GM23338 (cell line): ENCODE results near the gene ZNF212. TPM values are rescaled to one million over a fixed set of nuclear protein-coding genes. Genes with fewer than 3 reads are reported as not detected.

Experiments used
- ATAC-seq: fragments of 200-7000 bp; cut with Tn5 transposase; 3 replicates; pipeline ENCODE4 v1.9.1; 2020
- DNase-seq: peaks from one replicate; pipeline ENCODE4 v3.0.0-alpha.2; 2015; ENCODE audit warnings: low spot score
- H2AFZ ChIP-seq: fragments of 200-600 bp; sonication (generic); 2 replicates; pipeline ENCODE4 v1.8.0; 2016; ENCODE audit warnings: antibody characterized with exemption, mild to moderate bottlenecking, moderate library complexity
- H3F3A ChIP-seq: fragments of 200-600 bp; sonication (generic); replicated peaks from 2 replicates; pipeline ENCODE4 v1.8.0; 2017; ENCODE audit warnings: antibody characterized with exemption, mixed run types, low read depth
- H3K27ac ChIP-seq: fragments of 200-600 bp; sonication (generic); 2 replicates; pipeline ENCODE4 v1.6.1; 2016; ENCODE audit warnings: low read depth
- H3K27me3 ChIP-seq: fragments of 200-600 bp; sonication (generic); 2 replicates; pipeline ENCODE4 v1.8.0; 2016; ENCODE audit warnings: mild to moderate bottlenecking, mixed run types, moderate library complexity; ENCODE audit not compliant: insufficient read depth
- H3K36me3 ChIP-seq: fragments of 200-600 bp; sonication (generic); 2 replicates; pipeline ENCODE4 v1.8.0; 2016; ENCODE audit warnings: mild to moderate bottlenecking; ENCODE audit not compliant: insufficient read depth
- H3K4me1 ChIP-seq: fragments of 200-600 bp; sonication (generic); 2 replicates; pipeline ENCODE4 v1.8.0; 2016; ENCODE audit warnings: mild to moderate bottlenecking, moderate library complexity; ENCODE audit not compliant: insufficient read depth
- H3K4me2 ChIP-seq: fragments of 200-600 bp; sonication (generic); 2 replicates; pipeline ENCODE4 v1.7.1; 2017; ENCODE audit warnings: mixed run types
- H3K4me3 ChIP-seq: fragments of 200-600 bp; sonication (generic); 2 replicates; pipeline ENCODE4 v1.6.1; 2016; ENCODE audit warnings: mixed run types
- H3K79me2 ChIP-seq: fragments of 200-600 bp; sonication (generic); replicated peaks from 2 replicates; pipeline ENCODE4 v1.8.0; 2017; ENCODE audit warnings: mild to moderate bottlenecking; ENCODE audit not compliant: insufficient read depth
- H3K9me2 ChIP-seq: fragments of 200-600 bp; sonication (generic); 2 replicates; pipeline ENCODE4 v1.8.0; 2017; ENCODE audit not compliant: insufficient read depth
- H4K20me1 ChIP-seq: fragments of 200-600 bp; sonication (generic); replicated peaks from 2 replicates; pipeline ENCODE4 v1.8.0; 2017; ENCODE audit warnings: mild to moderate bottlenecking; ENCODE audit not compliant: insufficient read depth
- H3K27ac Mint-ChIP-seq: 2 replicates; pipeline ENCODE4 v1.8.0; 2020; ENCODE audit warnings: inconsistent platforms, mild to moderate bottlenecking, moderate library complexity, mixed read lengths
- H3K27me3 Mint-ChIP-seq: 3 replicates; pipeline ENCODE4 v1.8.0; 2022; ENCODE audit warnings: low read depth, mild to moderate bottlenecking, moderate library complexity, mixed read lengths, inconsistent platforms; ENCODE audit not compliant: insufficient read depth, poor library complexity
- H3K36me3 Mint-ChIP-seq: 3 replicates; pipeline ENCODE4 v1.8.0; 2021; ENCODE audit warnings: low read depth, mild to moderate bottlenecking, inconsistent platforms, moderate library complexity, mixed read lengths
- H3K4me1 Mint-ChIP-seq: 3 replicates; pipeline ENCODE4 v1.8.0; 2020; ENCODE audit warnings: mild to moderate bottlenecking, inconsistent platforms, mixed read lengths
- H3K4me3 Mint-ChIP-seq: 3 replicates; pipeline ENCODE4 v1.8.0; 2021; ENCODE audit warnings: moderate library complexity, mild to moderate bottlenecking, inconsistent platforms, mixed read lengths
- H3K9me3 Mint-ChIP-seq: 3 replicates; pipeline ENCODE4 v1.8.0; 2020; ENCODE audit warnings: moderate library complexity, mild to moderate bottlenecking, inconsistent platforms, mixed read lengths
- CREB1 ChIP-seq: fragments of 250-450 bp; sonication (Bioruptor Pico); IDR thresholded peaks from 2 replicates; pipeline ENCODE4 v1.5.0; 2020; ENCODE audit warnings: low read depth, mild to moderate bottlenecking, moderate library complexity
- EZH2 ChIP-seq: fragments of 200-600 bp; sonication (generic); IDR thresholded peaks from one replicate; pipeline ENCODE4 v1.8.0; 2017; ENCODE audit warnings: antibody characterized with exemption, mild to moderate bottlenecking, low read depth; ENCODE audit not compliant: unreplicated experiment
- EZH2phosphoT487 ChIP-seq: fragments of 200-600 bp; sonication (generic); IDR thresholded peaks from one replicate; pipeline ENCODE4 v1.8.1; 2018; ENCODE audit warnings: antibody characterized with exemption; ENCODE audit not compliant: unreplicated experiment
- JUNB ChIP-seq: IDR thresholded peaks from one replicate; pipeline ENCODE4 v1.6.1; 2016; ENCODE audit warnings: antibody characterized with exemption; ENCODE audit not compliant: unreplicated experiment
- NANOG ChIP-seq: IDR thresholded peaks from 2 replicates; pipeline ENCODE4 v1.6.1; 2016; ENCODE audit warnings: antibody characterized with exemption, borderline replicate concordance
- POLR2AphosphoS5 ChIP-seq: IDR thresholded peaks from 2 replicates; pipeline ENCODE4 v1.6.1; 2016; ENCODE audit warnings: antibody characterized with exemption, low read depth
- polyA plus RNA-seq: library from polyadenylated mRNA; unstranded; fragments of >200 nt; fragmentation: Nextera tagmentation; extraction: Ambion mirVana; gene quantifications from 2 replicates; pipeline ENCODE4 v1.2.1, GENCODE V29; 2016
- total RNA-seq: library from RNA; depleted of rRNA; stranded (reverse); fragments of >200 nt; shearing (Covaris generic); gene quantifications from 2 replicates; pipeline ENCODE4 v1.2.3, GENCODE V29; 2014
- TF ChIP-seq, protein P1 (sequence below), 2 experiments: fragments of 200-600 bp in 1 of 2; sonication (generic) in 1 of 2; conservative IDR thresholded peaks; 2 replicates each; pipeline versions ENCODE4 v1.5.1 to v1.6.1; 2016 to 2017; ENCODE audit warnings: antibody characterized with exemption in 2 of 2, low read depth in 2 of 2, mild to moderate bottlenecking in 2 of 2, moderate library complexity in 1 of 2
- TF ChIP-seq, protein P2 (sequence below): IDR thresholded peaks from 2 replicates; pipeline ENCODE4 v1.6.1; 2016; ENCODE audit warnings: antibody characterized with exemption
- TF ChIP-seq, protein P3 (sequence below): fragments of 250-450 bp; sonication (Bioruptor Pico); IDR thresholded peaks from 2 replicates; pipeline ENCODE4 v1.5.0; 2020; ENCODE audit warnings: mild to moderate bottlenecking, moderate library complexity

The ZNF212 gene
- total and polyA plus RNA-seq, 2 experiments from 2014 or later = 10.8 to 18.9 TPM

DNA sequence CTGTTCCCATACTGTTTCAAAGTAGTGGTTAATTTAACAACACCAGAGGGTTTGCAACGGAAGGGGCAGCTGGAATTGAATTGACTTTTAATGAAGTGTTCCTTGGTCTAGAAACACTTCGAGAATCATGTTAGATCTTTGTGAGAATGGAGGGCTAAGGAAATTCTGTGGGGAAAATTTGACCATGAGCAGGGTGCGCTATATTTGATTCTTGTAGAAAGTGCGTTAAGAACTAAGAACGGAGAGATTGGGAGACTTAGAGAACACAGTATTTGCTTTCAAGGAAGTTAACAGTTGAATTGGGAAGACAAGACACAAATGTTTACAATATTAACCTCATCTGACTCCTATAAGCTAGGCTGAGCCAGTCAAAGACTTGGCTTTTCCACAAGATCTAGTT is 1.2 kb downstream of the ZNF212 start:
- Histone ChIP-seq H3K27ac (no peak overlapping the region), H3K4me2 (peak overlapping the region; percentile 97), H2AFZ (no peak overlapping the region), H3K36me3 (no peaks in the 10 kb centered on the region), H3K79me2 (peaks cover 55% of the 10 kb centered on the region), H3K4me3 (peak overlapping the region; percentile 100), H4K20me1 (peaks cover 12% of the 10 kb centered on the region; the same call in 1 of the 2 replicates), H3K4me1 (0 out of 2 replicates have a peak, but pooled peaks cover 7% of the 10 kb centered on the region), H3F3A (peaks cover 3% of the 10 kb centered on the region; the same call in 1 of the 2 replicates), H3K9me2 (no peaks in the 10 kb centered on the region), H3K27me3 (peaks cover 4% of the 10 kb centered on the region; the same call in 1 of the 2 replicates)
- H3K27me3 Mint-ChIP-seq = peaks cover 3% of the 10 kb centered on the region
- ATAC-seq (no peak), DNase-seq (no peak)
- TF ChIP-seq JUNB (no peak), CREB1 (CRISPR knock-in tag) (no peak), EZH2 (no peak), POLR2AphosphoS5 (no peak)
- H3K4me3 Mint-ChIP-seq = peak overlapping the region; percentile 98
- no peak overlapping the region for H3K27ac Mint-ChIP-seq
- peaks cover 7% of the 10 kb centered on the region; the same call in 2 of the 3 replicates for H3K9me3 Mint-ChIP-seq
- H3K4me1 Mint-ChIP-seq = peaks cover 9% of the 10 kb centered on the region
- peaks cover 15% of the 10 kb centered on the region for H3K36me3 Mint-ChIP-seq

DNA sequence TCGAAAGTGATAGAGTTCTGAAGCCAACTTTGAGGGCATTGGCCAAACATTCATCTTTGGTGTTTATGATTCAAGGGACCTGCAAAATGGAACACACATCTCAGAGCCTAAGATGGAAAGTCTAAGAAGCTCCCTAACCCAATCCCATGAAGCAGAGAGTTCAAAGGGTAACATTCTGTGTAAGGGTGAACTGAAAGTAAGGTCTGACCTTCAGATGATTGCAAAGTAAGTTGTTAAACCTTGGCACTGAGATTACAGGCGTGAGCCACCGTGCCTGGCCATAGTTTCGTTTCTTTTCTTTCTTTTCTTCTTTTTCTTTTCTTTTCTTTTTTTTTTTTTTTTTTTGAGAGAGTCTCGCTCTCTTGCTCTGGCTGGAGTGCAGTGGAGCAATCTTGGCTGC is 2.2 kb downstream of the ZNF212 start:
- ATAC-seq (no peak), DNase-seq (no peak)
- Histone ChIP-seq H3K27ac (no peak overlapping the region), H3K79me2 (peaks cover 65% of the 10 kb centered on the region), H2AFZ (no peak overlapping the region), H3K4me1 (0 out of 2 replicates have a peak, but pooled peaks cover 7% of the 10 kb centered on the region), H3F3A (peaks cover 3% of the 10 kb centered on the region; the same call in 1 of the 2 replicates), H3K4me3 (no peak overlapping the region), H3K4me2 (no peak overlapping the region), H3K27me3 (peaks cover 1% of the 10 kb centered on the region; the same call in 1 of the 2 replicates), H4K20me1 (peaks cover 21% of the 10 kb centered on the region; the same call in 1 of the 2 replicates), H3K9me2 (no peaks in the 10 kb centered on the region), H3K36me3 (no peaks in the 10 kb centered on the region)
- TF ChIP-seq, protein P1, sequence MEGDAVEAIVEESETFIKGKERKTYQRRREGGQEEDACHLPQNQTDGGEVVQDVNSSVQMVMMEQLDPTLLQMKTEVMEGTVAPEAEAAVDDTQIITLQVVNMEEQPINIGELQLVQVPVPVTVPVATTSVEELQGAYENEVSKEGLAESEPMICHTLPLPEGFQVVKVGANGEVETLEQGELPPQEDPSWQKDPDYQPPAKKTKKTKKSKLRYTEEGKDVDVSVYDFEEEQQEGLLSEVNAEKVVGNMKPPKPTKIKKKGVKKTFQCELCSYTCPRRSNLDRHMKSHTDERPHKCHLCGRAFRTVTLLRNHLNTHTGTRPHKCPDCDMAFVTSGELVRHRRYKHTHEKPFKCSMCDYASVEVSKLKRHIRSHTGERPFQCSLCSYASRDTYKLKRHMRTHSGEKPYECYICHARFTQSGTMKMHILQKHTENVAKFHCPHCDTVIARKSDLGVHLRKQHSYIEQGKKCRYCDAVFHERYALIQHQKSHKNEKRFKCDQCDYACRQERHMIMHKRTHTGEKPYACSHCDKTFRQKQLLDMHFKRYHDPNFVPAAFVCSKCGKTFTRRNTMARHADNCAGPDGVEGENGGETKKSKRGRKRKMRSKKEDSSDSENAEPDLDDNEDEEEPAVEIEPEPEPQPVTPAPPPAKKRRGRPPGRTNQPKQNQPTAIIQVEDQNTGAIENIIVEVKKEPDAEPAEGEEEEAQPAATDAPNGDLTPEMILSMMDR (conservative IDR thresholded peaks at IDR 0.05; ENCODE audit: low read depth in 2 of 2) = no peak
- TF ChIP-seq, protein P2, sequence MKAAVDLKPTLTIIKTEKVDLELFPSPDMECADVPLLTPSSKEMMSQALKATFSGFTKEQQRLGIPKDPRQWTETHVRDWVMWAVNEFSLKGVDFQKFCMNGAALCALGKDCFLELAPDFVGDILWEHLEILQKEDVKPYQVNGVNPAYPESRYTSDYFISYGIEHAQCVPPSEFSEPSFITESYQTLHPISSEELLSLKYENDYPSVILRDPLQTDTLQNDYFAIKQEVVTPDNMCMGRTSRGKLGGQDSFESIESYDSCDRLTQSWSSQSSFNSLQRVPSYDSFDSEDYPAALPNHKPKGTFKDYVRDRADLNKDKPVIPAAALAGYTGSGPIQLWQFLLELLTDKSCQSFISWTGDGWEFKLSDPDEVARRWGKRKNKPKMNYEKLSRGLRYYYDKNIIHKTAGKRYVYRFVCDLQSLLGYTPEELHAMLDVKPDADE = no peak
- TF ChIP-seq EZH2phosphoT487 (no peak), NANOG (no peak)
- TF ChIP-seq, protein P3, sequence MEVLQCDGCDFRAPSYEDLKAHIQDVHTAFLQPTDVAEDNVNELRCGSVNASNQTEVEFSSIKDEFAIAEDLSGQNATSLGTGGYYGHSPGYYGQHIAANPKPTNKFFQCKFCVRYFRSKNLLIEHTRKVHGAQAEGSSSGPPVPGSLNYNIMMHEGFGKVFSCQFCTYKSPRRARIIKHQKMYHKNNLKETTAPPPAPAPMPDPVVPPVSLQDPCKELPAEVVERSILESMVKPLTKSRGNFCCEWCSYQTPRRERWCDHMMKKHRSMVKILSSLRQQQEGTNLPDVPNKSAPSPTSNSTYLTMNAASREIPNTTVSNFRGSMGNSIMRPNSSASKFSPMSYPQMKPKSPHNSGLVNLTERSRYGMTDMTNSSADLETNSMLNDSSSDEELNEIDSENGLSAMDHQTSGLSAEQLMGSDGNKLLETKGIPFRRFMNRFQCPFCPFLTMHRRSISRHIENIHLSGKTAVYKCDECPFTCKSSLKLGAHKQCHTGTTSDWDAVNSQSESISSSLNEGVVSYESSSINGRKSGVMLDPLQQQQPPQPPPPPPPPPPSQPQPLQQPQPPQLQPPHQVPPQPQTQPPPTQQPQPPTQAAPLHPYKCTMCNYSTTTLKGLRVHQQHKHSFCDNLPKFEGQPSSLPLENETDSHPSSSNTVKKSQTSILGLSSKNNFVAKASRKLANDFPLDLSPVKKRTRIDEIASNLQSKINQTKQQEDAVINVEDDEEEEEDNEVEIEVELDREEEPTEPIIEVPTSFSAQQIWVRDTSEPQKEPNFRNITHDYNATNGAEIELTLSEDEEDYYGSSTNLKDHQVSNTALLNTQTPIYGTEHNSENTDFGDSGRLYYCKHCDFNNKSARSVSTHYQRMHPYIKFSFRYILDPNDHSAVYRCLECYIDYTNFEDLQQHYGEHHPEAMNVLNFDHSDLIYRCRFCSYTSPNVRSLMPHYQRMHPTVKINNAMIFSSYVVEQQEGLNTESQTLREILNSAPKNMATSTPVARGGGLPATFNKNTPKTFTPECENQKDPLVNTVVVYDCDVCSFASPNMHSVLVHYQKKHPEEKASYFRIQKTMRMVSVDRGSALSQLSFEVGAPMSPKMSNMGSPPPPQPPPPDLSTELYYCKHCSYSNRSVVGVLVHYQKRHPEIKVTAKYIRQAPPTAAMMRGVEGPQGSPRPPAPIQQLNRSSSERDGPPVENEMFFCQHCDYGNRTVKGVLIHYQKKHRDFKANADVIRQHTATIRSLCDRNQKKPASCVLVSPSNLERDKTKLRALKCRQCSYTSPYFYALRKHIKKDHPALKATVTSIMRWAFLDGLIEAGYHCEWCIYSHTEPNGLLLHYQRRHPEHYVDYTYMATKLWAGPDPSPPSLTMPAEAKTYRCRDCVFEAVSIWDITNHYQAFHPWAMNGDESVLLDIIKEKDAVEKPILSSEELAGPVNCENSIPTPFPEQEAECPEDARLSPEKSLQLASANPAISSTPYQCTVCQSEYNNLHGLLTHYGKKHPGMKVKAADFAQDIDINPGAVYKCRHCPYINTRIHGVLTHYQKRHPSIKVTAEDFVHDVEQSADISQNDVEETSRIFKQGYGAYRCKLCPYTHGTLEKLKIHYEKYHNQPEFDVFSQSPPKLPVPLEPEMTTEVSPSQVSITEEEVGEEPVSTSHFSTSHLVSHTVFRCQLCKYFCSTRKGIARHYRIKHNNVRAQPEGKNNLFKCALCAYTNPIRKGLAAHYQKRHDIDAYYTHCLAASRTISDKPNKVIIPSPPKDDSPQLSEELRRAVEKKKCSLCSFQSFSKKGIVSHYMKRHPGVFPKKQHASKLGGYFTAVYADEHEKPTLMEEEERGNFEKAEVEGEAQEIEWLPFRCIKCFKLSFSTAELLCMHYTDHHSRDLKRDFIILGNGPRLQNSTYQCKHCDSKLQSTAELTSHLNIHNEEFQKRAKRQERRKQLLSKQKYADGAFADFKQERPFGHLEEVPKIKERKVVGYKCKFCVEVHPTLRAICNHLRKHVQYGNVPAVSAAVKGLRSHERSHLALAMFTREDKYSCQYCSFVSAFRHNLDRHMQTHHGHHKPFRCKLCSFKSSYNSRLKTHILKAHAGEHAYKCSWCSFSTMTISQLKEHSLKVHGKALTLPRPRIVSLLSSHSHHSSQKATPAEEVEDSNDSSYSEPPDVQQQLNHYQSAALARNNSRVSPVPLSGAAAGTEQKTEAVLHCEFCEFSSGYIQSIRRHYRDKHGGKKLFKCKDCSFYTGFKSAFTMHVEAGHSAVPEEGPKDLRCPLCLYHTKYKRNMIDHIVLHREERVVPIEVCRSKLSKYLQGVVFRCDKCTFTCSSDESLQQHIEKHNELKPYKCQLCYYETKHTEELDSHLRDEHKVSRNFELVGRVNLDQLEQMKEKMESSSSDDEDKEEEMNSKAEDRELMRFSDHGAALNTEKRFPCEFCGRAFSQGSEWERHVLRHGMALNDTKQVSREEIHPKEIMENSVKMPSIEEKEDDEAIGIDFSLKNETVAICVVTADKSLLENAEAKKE (CRISPR knock-in tag) = no peak
- peak overlapping the region; percentile 98; the same call in 2 of the 3 replicates for H3K4me3 Mint-ChIP-seq
- peaks cover 15% of the 10 kb centered on the region for H3K36me3 Mint-ChIP-seq
- H3K4me1 Mint-ChIP-seq = peaks cover 9% of the 10 kb centered on the region
- H3K27ac Mint-ChIP-seq = no peak overlapping the region
- H3K9me3 Mint-ChIP-seq = peaks cover 7% of the 10 kb centered on the region; the same call in 2 of the 3 replicates
- peaks cover 3% of the 10 kb centered on the region for H3K27me3 Mint-ChIP-seq
